ENCODE data around the gene WFDC8.
"Not testable (repeated sequence)": the region's sequence is repeated elsewhere in the genome, so short reads cannot be mapped to it uniquely, and the experiment has no call there.

Gene WFDC8

GRCh38 chr20:45585986-45586385, 6.9 kb upstream of the WFDC8 start:
- H3K4me1 ChIP-seq (ENCODE audit: control insufficient read depth in 1 of 2, insufficient read depth in 2 of 2, low read length in 2 of 2); H2BK12ac ChIP-seq (ENCODE audit: low read length); H3K9me3 ChIP-seq (ENCODE audit: insufficient read depth, low read depth, low read length); H3K4me2 ChIP-seq (ENCODE audit: low read length); H4K12ac ChIP-seq (ENCODE audit: low read depth, low read length); DNase-seq; H3K4me3 ChIP-seq (ENCODE audit: low read depth, low read length); H2AK5ac ChIP-seq (ENCODE audit: low read length); H3K14ac ChIP-seq (ENCODE audit: low read length); H2AFZ ChIP-seq (ENCODE audit: insufficient read depth, low read length, poor library complexity); H3K36me3 ChIP-seq (ENCODE audit: control insufficient read depth in 1 of 2, insufficient read depth in 2 of 2, low read length in 2 of 2); H3K18ac ChIP-seq (ENCODE audit: low read length); H3K27me3 ChIP-seq (ENCODE audit: insufficient read depth, low read length); H2BK120ac ChIP-seq (ENCODE audit: insufficient read depth, low read length, poor library complexity); H3K9ac ChIP-seq (ENCODE audit: low read length); H3K79me2 ChIP-seq (ENCODE audit: control insufficient read depth, insufficient read depth, low read length, poor library complexity); H3K79me1 ChIP-seq (ENCODE audit: low read length); H3K4ac ChIP-seq (ENCODE audit: low read depth, low read length); H4K91ac ChIP-seq (ENCODE audit: low read depth, low read length); H3K23ac ChIP-seq (ENCODE audit: low read length); H2BK5ac ChIP-seq (ENCODE audit: low read depth, low read length, poor library complexity); H3K27ac ChIP-seq (ENCODE audit: low read depth, low read length); H4K8ac ChIP-seq (ENCODE audit: low read depth, low read length): not testable (repeated sequence)
- no CpG with 5 or more reads among the region's 5 CpGs for WGBS (ENCODE audit: extremely low coverage, insufficient coverage, insufficient read length)

- H2BK120ac ChIP-seq (ENCODE audit: insufficient read depth, low read length, poor library complexity); H4K12ac ChIP-seq (ENCODE audit: low read depth, low read length); H3K27me3 ChIP-seq (ENCODE audit: insufficient read depth, low read length); H3K14ac ChIP-seq (ENCODE audit: low read length); H3K18ac ChIP-seq (ENCODE audit: low read length); H4K8ac ChIP-seq (ENCODE audit: low read depth, low read length); H4K91ac ChIP-seq (ENCODE audit: low read depth, low read length); DNase-seq; H2AK5ac ChIP-seq (ENCODE audit: low read length); H3K79me2 ChIP-seq (ENCODE audit: control insufficient read depth, insufficient read depth, low read length, poor library complexity); H3K4me2 ChIP-seq (ENCODE audit: low read length); H3K4me1 ChIP-seq (ENCODE audit: control insufficient read depth in 1 of 2, insufficient read depth in 2 of 2, low read length in 2 of 2); H3K79me1 ChIP-seq (ENCODE audit: low read length); H3K9me3 ChIP-seq (ENCODE audit: insufficient read depth, low read depth, low read length); H3K9ac ChIP-seq (ENCODE audit: low read length); H3K27ac ChIP-seq (ENCODE audit: low read depth, low read length); H3K23ac ChIP-seq (ENCODE audit: low read length); H2BK5ac ChIP-seq (ENCODE audit: low read depth, low read length, poor library complexity); H2BK12ac ChIP-seq (ENCODE audit: low read length); H3K36me3 ChIP-seq (ENCODE audit: control insufficient read depth in 1 of 2, insufficient read depth in 2 of 2, low read length in 2 of 2); H3K4ac ChIP-seq (ENCODE audit: low read depth, low read length); H2AFZ ChIP-seq (ENCODE audit: insufficient read depth, low read length, poor library complexity); H3K4me3 ChIP-seq (ENCODE audit: low read depth, low read length): not testable (repeated sequence)
- no CpG with 5 or more reads among the region's 5 CpGs for WGBS (ENCODE audit: extremely low coverage, insufficient coverage, insufficient read length)
These were observed 5.2 kb upstream of the WFDC8 start for GRCh38 chr20:45584294-45584693.

DNA sequence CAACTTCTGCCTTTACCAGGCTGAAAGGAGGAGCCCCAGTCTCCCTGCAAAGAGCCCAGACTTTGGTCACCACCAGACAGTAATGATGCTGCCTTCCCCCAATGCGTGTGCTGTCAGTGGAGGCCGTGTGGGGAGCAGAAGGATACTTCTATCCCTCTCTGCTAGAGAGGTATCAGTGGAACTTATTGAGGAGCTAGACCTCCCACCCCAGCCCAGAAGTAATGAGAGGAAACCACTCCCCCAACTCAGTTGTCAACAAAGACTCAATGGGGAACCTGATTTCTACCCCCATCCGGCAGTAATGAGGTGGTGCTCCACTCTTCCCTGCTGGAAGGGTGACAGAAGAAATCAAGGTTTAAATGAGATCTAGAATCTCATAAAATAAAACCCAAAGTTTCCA, 4.4 kb upstream of the WFDC8 start:
- no peak overlapping the region for H4K91ac ChIP-seq (ENCODE audit: low read depth, low read length)
- H3K14ac ChIP-seq (ENCODE audit: low read length), result no peak overlapping the region
- no peak overlapping the region for H2AFZ ChIP-seq (ENCODE audit: insufficient read depth, low read length, poor library complexity)
- H3K27ac ChIP-seq (ENCODE audit: low read depth, low read length), result no peak overlapping the region
- H3K36me3 ChIP-seq (ENCODE audit: control insufficient read depth in 1 of 2, insufficient read depth in 2 of 2, low read length in 2 of 2), result no peaks in the 10 kb centered on the region
- no peak overlapping the region for H2AK5ac ChIP-seq (ENCODE audit: low read length)
- H3K4me2 ChIP-seq (ENCODE audit: low read length), result no peak overlapping the region
- no peaks in the 10 kb centered on the region for H3K27me3 ChIP-seq (ENCODE audit: insufficient read depth, low read length)
- no peak overlapping the region for H4K12ac ChIP-seq (ENCODE audit: low read depth, low read length)
- no peaks in the 10 kb centered on the region for H3K9me3 ChIP-seq (ENCODE audit: insufficient read depth, low read depth, low read length)
- no peak overlapping the region for H2BK12ac ChIP-seq (ENCODE audit: low read length)
- H3K4me3 ChIP-seq (ENCODE audit: low read depth, low read length), result no peak overlapping the region
- DNase-seq, result no peak
- no peaks in the 10 kb centered on the region for H3K79me2 ChIP-seq (ENCODE audit: control insufficient read depth, insufficient read depth, low read length, poor library complexity)
- H3K4ac ChIP-seq (ENCODE audit: low read depth, low read length), result no peak overlapping the region
- H2BK120ac ChIP-seq (ENCODE audit: insufficient read depth, low read length, poor library complexity), result no peak overlapping the region
- no CpG with 5 or more reads among the region's 3 CpGs for WGBS (ENCODE audit: extremely low coverage, insufficient coverage, insufficient read length)
- H3K79me1 ChIP-seq (ENCODE audit: low read length), result no peaks in the 10 kb centered on the region
- H4K8ac ChIP-seq (ENCODE audit: low read depth, low read length), result no peak overlapping the region
- no peak overlapping the region for H3K23ac ChIP-seq (ENCODE audit: low read length)
- H3K9ac ChIP-seq (ENCODE audit: low read length), result no peak overlapping the region
- H3K4me1 ChIP-seq (ENCODE audit: control insufficient read depth in 1 of 2, insufficient read depth in 2 of 2, low read length in 2 of 2), result no peaks in the 10 kb centered on the region
- no peak overlapping the region for H2BK5ac ChIP-seq (ENCODE audit: low read depth, low read length, poor library complexity)
- H3K18ac ChIP-seq (ENCODE audit: low read length), result no peak overlapping the region

DNA sequence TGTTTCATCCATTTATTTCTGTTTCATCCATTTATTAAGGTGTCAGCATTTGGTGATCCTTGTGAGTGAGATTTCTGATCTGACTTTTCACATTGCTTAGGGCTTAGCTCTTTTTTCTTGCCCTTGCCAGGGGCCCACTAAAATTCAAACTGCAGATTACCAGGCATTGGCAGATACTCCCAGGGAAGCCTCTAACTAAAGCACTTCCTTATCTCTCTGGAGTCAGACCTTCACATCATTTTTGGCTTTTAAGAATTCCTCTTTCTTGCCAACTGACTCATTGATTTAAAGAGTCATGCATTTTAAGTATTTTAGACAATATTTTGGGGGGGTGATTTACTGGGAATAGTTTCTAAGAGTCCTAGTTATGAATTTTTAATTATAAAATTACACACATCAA, 2.6 kb upstream of the WFDC8 start:
- Histone ChIP-seq H2BK5ac (ENCODE audit: low read depth, low read length, poor library complexity) (no peak overlapping the region), H2AK5ac (ENCODE audit: low read length) (no peak overlapping the region), H2BK120ac (ENCODE audit: insufficient read depth, low read length, poor library complexity) (no peak overlapping the region), H3K79me2 (ENCODE audit: control insufficient read depth, insufficient read depth, low read length, poor library complexity) (no peaks in the 10 kb centered on the region), H3K36me3 (ENCODE audit: control insufficient read depth in 1 of 2, insufficient read depth in 2 of 2, low read length in 2 of 2) (no peaks in the 10 kb centered on the region), H3K4me2 (ENCODE audit: low read length) (no peak overlapping the region), H4K12ac (ENCODE audit: low read depth, low read length) (no peak overlapping the region), H2AFZ (ENCODE audit: insufficient read depth, low read length, poor library complexity) (no peak overlapping the region), H4K91ac (ENCODE audit: low read depth, low read length) (no peak overlapping the region), H4K8ac (ENCODE audit: low read depth, low read length) (no peak overlapping the region), H3K4me3 (ENCODE audit: low read depth, low read length) (no peak overlapping the region), H3K79me1 (ENCODE audit: low read length) (no peaks in the 10 kb centered on the region), H3K4me1 (ENCODE audit: control insufficient read depth in 1 of 2, insufficient read depth in 2 of 2, low read length in 2 of 2) (no peaks in the 10 kb centered on the region), H3K9ac (ENCODE audit: low read length) (no peak overlapping the region), H3K27me3 (ENCODE audit: insufficient read depth, low read length) (no peaks in the 10 kb centered on the region), H3K4ac (ENCODE audit: low read depth, low read length) (no peak overlapping the region), H3K14ac (ENCODE audit: low read length) (no peak overlapping the region), H3K9me3 (ENCODE audit: insufficient read depth, low read depth, low read length) (no peaks in the 10 kb centered on the region), H3K23ac (ENCODE audit: low read length) (no peak overlapping the region), H3K18ac (ENCODE audit: low read length) (no peak overlapping the region), H2BK12ac (ENCODE audit: low read length) (no peak overlapping the region), H3K27ac (ENCODE audit: low read depth, low read length) (no peak overlapping the region)
- no peak for DNase-seq

- Histone ChIP-seq H3K36me3 (ENCODE audit: control insufficient read depth in 1 of 2, insufficient read depth in 2 of 2, low read length in 2 of 2) (no peaks in the 10 kb centered on the region), H2BK5ac (ENCODE audit: low read depth, low read length, poor library complexity) (no peak overlapping the region), H3K18ac (ENCODE audit: low read length) (no peak overlapping the region), H3K4me1 (ENCODE audit: control insufficient read depth in 1 of 2, insufficient read depth in 2 of 2, low read length in 2 of 2) (no peaks in the 10 kb centered on the region), H3K4me3 (ENCODE audit: low read depth, low read length) (no peak overlapping the region), H4K12ac (ENCODE audit: low read depth, low read length) (no peak overlapping the region), H2BK12ac (ENCODE audit: low read length) (no peak overlapping the region), H3K79me1 (ENCODE audit: low read length) (no peaks in the 10 kb centered on the region), H3K79me2 (ENCODE audit: control insufficient read depth, insufficient read depth, low read length, poor library complexity) (no peaks in the 10 kb centered on the region), H3K27ac (ENCODE audit: low read depth, low read length) (no peak overlapping the region), H4K8ac (ENCODE audit: low read depth, low read length) (no peak overlapping the region), H4K91ac (ENCODE audit: low read depth, low read length) (no peak overlapping the region), H3K14ac (ENCODE audit: low read length) (no peak overlapping the region), H3K9ac (ENCODE audit: low read length) (no peak overlapping the region), H3K9me3 (ENCODE audit: insufficient read depth, low read depth, low read length) (no peaks in the 10 kb centered on the region), H2AK5ac (ENCODE audit: low read length) (no peak overlapping the region), H3K4me2 (ENCODE audit: low read length) (no peak overlapping the region), H3K4ac (ENCODE audit: low read depth, low read length) (no peak overlapping the region), H2AFZ (ENCODE audit: insufficient read depth, low read length, poor library complexity) (no peak overlapping the region), H2BK120ac (ENCODE audit: insufficient read depth, low read length, poor library complexity) (no peak overlapping the region), H3K23ac (ENCODE audit: low read length) (no peak overlapping the region), H3K27me3 (ENCODE audit: insufficient read depth, low read length) (no peaks in the 10 kb centered on the region)
- DNase-seq, result no peak
- no CpG with 5 or more reads among the region's 1 CpG for WGBS (ENCODE audit: extremely low coverage, insufficient coverage, insufficient read length)
These were observed 853 bp downstream of the WFDC8 start for GRCh38 chr20:45578231-45578630.

Data from trophoblast cell (in vitro differentiated cells and primary cell).